Activated T-cell treated with anti-CD3 and anti-CD28 coated beads, Interleukin-2, amount 50 U/mL, for 1 hour (primary cell): Measurements from ENCODE around the gene ASB7.

ENCODE experiments used
- DNase-seq: peaks from one replicate; pipeline ENCODE4 v3.0.0-alpha.2; 2020

Gene ASB7

GRCh38 chr15:100598655-100599054, 3.7 kb upstream of the ASB7 start:
- DNase-seq, result no peak

- peak; percentile 43 for DNase-seq
Observed at GRCh38 chr15:100601163-100601562, 1.2 kb upstream of the ASB7 start.

GRCh38 chr15:100601617-100602063, 749 bp upstream of the ASB7 start:
- no peak for DNase-seq

- DNase-seq, result no peak
Observed at GRCh38 chr15:100602823-100603393, 519 bp downstream of the ASB7 start.

- no peak for DNase-seq
Observed at GRCh38 chr15:100612539-100612938, 10.2 kb downstream of the ASB7 start.

- DNase-seq, result no peak
Observed at GRCh38 chr15:100613208-100613607, 10.8 kb downstream of the ASB7 start.

- DNase-seq, result no peak
Observed at GRCh38 chr15:100614336-100614735, 11.9 kb downstream of the ASB7 start.

- DNase-seq, result no peak
Observed at GRCh38 chr15:100614918-100615317, 12.5 kb downstream of the ASB7 start.

- DNase-seq, result no peak
Observed at GRCh38 chr15:100615801-100616200, 13.4 kb downstream of the ASB7 start.

GRCh38 chr15:100616700-100617099, 14.3 kb downstream of the ASB7 start:
- DNase-seq, result no peak

GRCh38 chr15:100623301-100623700, 20.9 kb downstream of the ASB7 start:
- DNase-seq, result no peak

- DNase-seq, result peak; percentile 55
Observed at GRCh38 chr15:100627789-100628395, 25.5 kb downstream of the ASB7 start.

GRCh38 chr15:100628746-100629145, 26.4 kb downstream of the ASB7 start:
- no peak for DNase-seq

- no peak for DNase-seq
Observed at GRCh38 chr15:100631831-100632230, 29.4 kb downstream of the ASB7 start.

- no peak for DNase-seq
Observed at GRCh38 chr15:100633763-100634075, 31.3 kb downstream of the ASB7 start.

- no peak for DNase-seq
Observed at GRCh38 chr15:100635406-100636071, 33.1 kb downstream of the ASB7 start.

- DNase-seq, result no peak
Observed at GRCh38 chr15:100638177-100638730, 35.9 kb downstream of the ASB7 start.

- DNase-seq, result no peak
Observed at GRCh38 chr15:100642213-100642949, 40.0 kb downstream of the ASB7 start.

GRCh38 chr15:100642950-100643338, 40.6 kb downstream of the ASB7 start:
- DNase-seq, result no peak

GRCh38 chr15:100645671-100646070, 43.3 kb downstream of the ASB7 start:
- DNase-seq, result no peak

- DNase-seq, result no peak
Observed at GRCh38 chr15:100648951-100649350, 46.6 kb downstream of the ASB7 start.

GRCh38 chr15:100650685-100651084, 48.3 kb downstream of the ASB7 start:
- no peak for DNase-seq

GRCh38 chr15:100651253-100651652, 48.9 kb downstream of the ASB7 start:
- no peak for DNase-seq

- DNase-seq, result no peak
Observed at GRCh38 chr15:100652116-100652515, 49.7 kb downstream of the ASB7 start.
